Activated T-helper 17 cell treated with anti-CD3 and anti-CD28 coated beads, Interleukin-2, amount 50 U/mL, for 72 hours (primary cell): ENCODE data around the gene WIZ. TPM values are rescaled to one million over a fixed set of nuclear protein-coding genes. Genes with fewer than 3 reads are reported as not detected.

ENCODE experiments used
- ATAC-seq: fragments of 150-1000 bp; cut with Tn5 transposase; replicated peaks from 2 replicates; pipeline ENCODE4 v1.10.0; 2021; ENCODE audit warnings: mild to moderate bottlenecking, moderate library complexity
- H3K27ac Mint-ChIP-seq: one replicate; pipeline ENCODE4 v1.8.0; 2022; ENCODE audit warnings: mixed read lengths
- H3K27me3 Mint-ChIP-seq: one replicate; pipeline ENCODE4 v1.8.0; 2022; ENCODE audit warnings: mixed read lengths
- H3K36me3 Mint-ChIP-seq: one replicate; pipeline ENCODE4 v1.8.0; 2022; ENCODE audit warnings: low read depth, mild to moderate bottlenecking, mixed read lengths
- H3K4me1 Mint-ChIP-seq: one replicate; pipeline ENCODE4 v1.8.0; 2022; ENCODE audit warnings: mixed read lengths
- H3K4me3 Mint-ChIP-seq: one replicate; pipeline ENCODE4 v1.8.0; 2022; ENCODE audit warnings: mild to moderate bottlenecking, mixed read lengths
- H3K9me3 Mint-ChIP-seq: one replicate; pipeline ENCODE4 v1.8.0; 2022; ENCODE audit warnings: mixed read lengths
- total RNA-seq, 2 donors: library from RNA; stranded (reverse); gene quantifications; one replicate each; pipeline ENCODE4 v1.2.3, GENCODE V29; 2022

The WIZ gene
- total RNA-seq, 2 donors from 2014 or later, result 27.7 to 30.0 TPM

- H3K27ac Mint-ChIP-seq, result no peak overlapping the region
- no peaks in the 10 kb centered on the region for H3K27me3 Mint-ChIP-seq
- no peak for ATAC-seq
- peaks cover 14% of the 10 kb centered on the region for H3K4me1 Mint-ChIP-seq
- H3K36me3 Mint-ChIP-seq, result peaks cover 89% of the 10 kb centered on the region
- no peak overlapping the region for H3K4me3 Mint-ChIP-seq
- H3K9me3 Mint-ChIP-seq, result no peaks in the 10 kb centered on the region
Observed at GRCh38 chr19:15455996-15456395, 6.2 kb upstream of the WIZ start.

- H3K4me1 Mint-ChIP-seq, result peaks cover 19% of the 10 kb centered on the region
- no peaks in the 10 kb centered on the region for H3K27me3 Mint-ChIP-seq
- ATAC-seq, result no peak
- peak overlapping the region; percentile 34 for H3K27ac Mint-ChIP-seq
- H3K36me3 Mint-ChIP-seq, result peaks cover 81% of the 10 kb centered on the region
- no peak overlapping the region for H3K4me3 Mint-ChIP-seq
- no peaks in the 10 kb centered on the region for H3K9me3 Mint-ChIP-seq
Observed at GRCh38 chr19:15453906-15454860, 4.4 kb upstream of the WIZ start.

GRCh38 chr19:15453091-15453578 is 3.4 kb upstream of the WIZ start:
- Mint-ChIP-seq H3K27ac (no peak overlapping the region), H3K4me1 (peaks cover 24% of the 10 kb centered on the region), H3K4me3 (no peak overlapping the region), H3K36me3 (peaks cover 79% of the 10 kb centered on the region), H3K9me3 (no peaks in the 10 kb centered on the region), H3K27me3 (no peaks in the 10 kb centered on the region)
- ATAC-seq, result no peak

GRCh38 chr19:15452111-15453047 is 2.6 kb upstream of the WIZ start:
- peaks cover 73% of the 10 kb centered on the region for H3K36me3 Mint-ChIP-seq
- peaks cover 24% of the 10 kb centered on the region for H3K4me1 Mint-ChIP-seq
- H3K27ac Mint-ChIP-seq, result no peak overlapping the region
- H3K9me3 Mint-ChIP-seq, result no peaks in the 10 kb centered on the region
- ATAC-seq, result no peak
- H3K27me3 Mint-ChIP-seq, result no peaks in the 10 kb centered on the region
- no peak overlapping the region for H3K4me3 Mint-ChIP-seq

GRCh38 chr19:15450528-15450890 is 753 bp upstream of the WIZ start:
- Mint-ChIP-seq H3K4me3 (peak overlapping the region; percentile 73), H3K36me3 (peaks cover 58% of the 10 kb centered on the region), H3K9me3 (no peaks in the 10 kb centered on the region), H3K27ac (peak overlapping the region; percentile 85), H3K27me3 (no peaks in the 10 kb centered on the region), H3K4me1 (peaks cover 24% of the 10 kb centered on the region)
- ATAC-seq, result no peak

- Mint-ChIP-seq H3K9me3 (no peaks in the 10 kb centered on the region), H3K36me3 (peaks cover 43% of the 10 kb centered on the region), H3K27ac (peak overlapping the region; percentile 28), H3K27me3 (no peaks in the 10 kb centered on the region), H3K4me3 (peak overlapping the region; percentile 65), H3K4me1 (peaks cover 24% of the 10 kb centered on the region)
- no peak for ATAC-seq
Observed at GRCh38 chr19:15448778-15449619, 757 bp downstream of the WIZ start.

- Mint-ChIP-seq H3K4me1 (peaks cover 21% of the 10 kb centered on the region), H3K9me3 (no peaks in the 10 kb centered on the region), H3K27me3 (no peaks in the 10 kb centered on the region), H3K4me3 (peak overlapping the region; percentile 65), H3K36me3 (peaks cover 35% of the 10 kb centered on the region), H3K27ac (peak overlapping the region; percentile 28)
- no peak for ATAC-seq
Observed at GRCh38 chr19:15448044-15448777, 1.5 kb downstream of the WIZ start.

- peaks cover 21% of the 10 kb centered on the region for H3K4me1 Mint-ChIP-seq
- H3K27ac Mint-ChIP-seq, result no peak overlapping the region
- no peak for ATAC-seq
- peaks cover 26% of the 10 kb centered on the region for H3K36me3 Mint-ChIP-seq
- H3K9me3 Mint-ChIP-seq, result no peaks in the 10 kb centered on the region
- H3K4me3 Mint-ChIP-seq, result no peak overlapping the region
- no peaks in the 10 kb centered on the region for H3K27me3 Mint-ChIP-seq
Observed at GRCh38 chr19:15447057-15447456, 2.7 kb downstream of the WIZ start.

- no peak overlapping the region for H3K4me3 Mint-ChIP-seq
- ATAC-seq, result no peak
- no peak overlapping the region for H3K27ac Mint-ChIP-seq
- no peaks in the 10 kb centered on the region for H3K9me3 Mint-ChIP-seq
- peaks cover 14% of the 10 kb centered on the region for H3K36me3 Mint-ChIP-seq
- H3K4me1 Mint-ChIP-seq, result peaks cover 14% of the 10 kb centered on the region
- no peaks in the 10 kb centered on the region for H3K27me3 Mint-ChIP-seq
Observed at GRCh38 chr19:15445807-15446376, 3.9 kb downstream of the WIZ start.

GRCh38 chr19:15445227-15445605 is 4.5 kb downstream of the WIZ start:
- ATAC-seq, result no peak
- peaks cover 8% of the 10 kb centered on the region for H3K36me3 Mint-ChIP-seq
- peaks cover 7% of the 10 kb centered on the region for H3K4me1 Mint-ChIP-seq
- no peak overlapping the region for H3K27ac Mint-ChIP-seq
- no peaks in the 10 kb centered on the region for H3K27me3 Mint-ChIP-seq
- no peak overlapping the region for H3K4me3 Mint-ChIP-seq
- H3K9me3 Mint-ChIP-seq, result no peaks in the 10 kb centered on the region

GRCh38 chr19:15444505-15445226 is 5.1 kb downstream of the WIZ start:
- Mint-ChIP-seq H3K9me3 (no peaks in the 10 kb centered on the region), H3K27me3 (no peaks in the 10 kb centered on the region), H3K4me1 (peaks cover 6% of the 10 kb centered on the region), H3K36me3 (peaks cover 6% of the 10 kb centered on the region), H3K27ac (no peak overlapping the region), H3K4me3 (no peak overlapping the region)
- ATAC-seq, result no peak

- Mint-ChIP-seq H3K4me1 (peaks cover 6% of the 10 kb centered on the region), H3K27me3 (no peaks in the 10 kb centered on the region), H3K4me3 (no peak overlapping the region), H3K36me3 (peaks cover 4% of the 10 kb centered on the region), H3K27ac (peak overlapping the region; percentile 6), H3K9me3 (no peaks in the 10 kb centered on the region)
- no peak for ATAC-seq
Observed at GRCh38 chr19:15443838-15444237, 5.9 kb downstream of the WIZ start.
